ENCODE measurements around the gene TMEM129.

GRCh38 chr4:1743975-1744374 lies 22.9 kb upstream of the TMEM129 start:
- TF ChIP-seq CTCF (tag by site-specific recombination; IDR thresholded peaks at IDR 0.05) (no peak), KLF1 (tag by site-specific recombination; IDR thresholded peaks at IDR 0.05) (no peak)
